ENCODE results near the gene FBXO8.
"Not testable (repeated sequence)": the region's sequence is repeated elsewhere in the genome, so short reads cannot be mapped to it uniquely, and the experiment has no call there.

Gene FBXO8

DNA sequence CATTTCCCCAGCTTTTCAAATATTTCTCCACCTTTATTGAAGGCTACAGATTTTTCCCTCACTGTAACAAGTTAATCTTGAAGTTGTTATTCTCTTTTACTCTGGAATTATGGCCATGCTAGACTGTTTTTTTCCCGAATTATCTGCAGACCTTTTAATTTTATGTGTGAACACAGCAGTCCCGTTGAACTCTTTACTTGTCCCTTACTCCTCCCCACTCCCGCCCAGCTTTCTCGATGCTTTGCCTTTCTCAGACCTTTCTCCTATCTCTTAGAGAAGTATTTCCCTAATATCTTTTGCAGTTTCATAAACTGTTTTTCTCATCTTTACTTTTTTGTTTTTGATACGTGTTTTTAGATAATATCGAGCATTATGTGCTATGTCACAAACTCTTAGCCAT is 1.0 kb upstream of the FBXO8 start:
- no peak for DNase-seq (ENCODE audit: low read depth in 2 of 2, low spot score in 1 of 2)

DNA sequence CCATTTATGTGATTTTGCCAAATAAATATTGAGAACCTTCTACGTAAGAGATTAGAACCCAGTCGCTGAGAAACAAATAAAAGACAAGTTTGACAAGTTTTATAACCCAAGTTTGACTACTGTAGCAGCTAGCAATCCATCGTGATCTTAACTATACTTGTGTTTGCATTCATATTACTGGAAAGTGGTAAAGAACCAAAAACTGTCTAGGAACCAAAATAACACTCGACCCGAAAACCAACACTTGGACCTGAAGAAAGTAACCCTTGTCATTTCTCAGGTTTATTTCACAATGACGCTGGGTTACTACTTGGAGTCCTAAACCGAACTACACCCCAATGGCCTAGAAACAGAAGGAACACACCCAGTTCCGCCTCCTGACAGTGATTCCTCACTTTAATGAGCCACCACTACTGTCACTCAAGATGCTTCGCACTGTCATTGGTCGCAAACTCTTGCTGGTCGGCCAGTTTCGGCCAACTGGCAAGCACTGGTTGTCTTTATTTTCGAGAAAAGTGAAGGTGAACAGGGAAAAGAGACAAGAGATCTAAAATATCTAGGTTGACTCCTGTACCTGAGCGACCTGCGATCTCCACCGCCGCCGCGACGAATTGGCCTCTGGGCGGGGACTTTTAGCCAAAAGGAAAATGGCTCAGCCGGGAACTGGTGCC is 496 bp downstream of the FBXO8 start:
- peak; percentile 45 to 49 for DNase-seq (ENCODE audit: low read depth in 2 of 2, low spot score in 1 of 2)

DNA sequence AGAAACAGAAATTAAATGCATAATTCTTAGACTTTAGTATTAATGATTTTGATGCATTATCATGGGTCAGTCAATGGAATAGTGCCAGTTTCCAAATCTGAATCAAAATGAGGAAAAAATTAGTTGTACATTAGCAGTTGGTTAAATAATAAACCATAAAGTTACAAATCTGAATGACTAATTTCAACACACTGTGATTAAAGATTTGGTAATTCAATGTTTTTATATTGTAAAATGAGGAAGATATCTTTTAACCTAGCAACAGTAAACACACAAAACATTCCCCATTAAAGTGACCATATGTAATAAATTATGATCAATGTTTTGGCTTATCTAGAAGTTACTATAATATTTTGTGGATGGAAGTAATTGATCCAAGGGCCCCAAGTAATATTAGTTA is 1.6 kb downstream of the FBXO8 start:
- no peak for DNase-seq (ENCODE audit: low read depth in 2 of 2, low spot score in 1 of 2)

DNA sequence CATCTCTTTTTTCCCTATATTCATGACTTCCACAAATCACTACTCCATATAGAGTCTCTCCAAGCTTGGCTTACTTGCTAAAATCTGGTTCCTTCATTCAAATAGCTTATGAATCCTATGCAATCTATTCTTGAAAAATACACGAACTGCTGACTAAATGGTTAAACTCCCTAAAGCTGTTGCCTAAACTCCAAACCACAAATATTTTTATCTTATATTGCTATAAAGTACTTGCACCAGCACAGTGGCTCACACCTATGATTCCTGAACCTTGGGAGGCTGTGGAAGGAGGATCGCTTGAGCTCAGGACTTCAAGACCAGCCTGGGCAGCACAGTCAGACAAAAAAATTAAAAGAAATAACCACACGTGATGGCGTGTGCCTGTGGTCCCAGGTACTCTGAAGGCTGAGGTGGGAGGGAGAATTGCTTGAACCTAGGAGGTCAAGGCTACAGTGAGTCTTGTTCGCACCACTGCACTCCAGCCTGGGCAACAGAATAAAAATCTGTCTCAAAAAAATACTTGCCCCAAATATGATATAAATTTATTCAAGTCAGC is 2.2 kb downstream of the FBXO8 start:
- DNase-seq (ENCODE audit: low read depth in 2 of 2, low spot score in 1 of 2): no peak

DNA sequence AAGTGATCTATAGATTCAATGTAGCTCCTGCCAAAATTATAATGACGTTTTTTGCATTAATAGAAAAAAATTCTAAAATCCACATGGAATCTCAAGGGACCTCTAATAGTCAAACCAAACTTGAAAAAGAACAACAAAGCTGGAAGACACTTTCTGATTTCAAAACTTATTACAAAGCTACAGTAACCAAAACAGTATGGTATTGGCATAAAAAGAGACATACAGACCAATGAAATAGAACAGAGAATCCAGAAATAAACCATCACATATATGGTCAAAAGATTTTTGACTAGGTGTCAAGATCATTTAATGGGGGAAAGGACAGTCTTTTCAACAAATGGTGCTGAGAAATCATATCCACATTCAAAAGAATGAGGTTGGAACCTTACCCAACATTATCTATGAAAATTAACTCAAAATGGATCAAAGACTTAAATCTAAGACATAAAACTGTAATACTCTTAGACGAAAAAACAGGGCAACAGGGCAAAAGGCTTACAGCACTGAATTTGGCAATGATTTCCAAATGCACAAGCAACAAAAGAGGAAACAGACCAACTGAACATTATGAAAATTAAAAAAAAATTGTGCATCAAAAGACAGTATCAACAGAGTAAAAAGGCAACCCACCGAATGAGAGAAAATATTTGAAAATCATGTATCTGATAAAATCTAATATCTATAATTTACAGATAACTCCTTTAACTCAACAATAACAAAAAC is 3.9 kb downstream of the FBXO8 start:
- no peak for DNase-seq (ENCODE audit: low read depth in 2 of 2, low spot score in 1 of 2)

DNA sequence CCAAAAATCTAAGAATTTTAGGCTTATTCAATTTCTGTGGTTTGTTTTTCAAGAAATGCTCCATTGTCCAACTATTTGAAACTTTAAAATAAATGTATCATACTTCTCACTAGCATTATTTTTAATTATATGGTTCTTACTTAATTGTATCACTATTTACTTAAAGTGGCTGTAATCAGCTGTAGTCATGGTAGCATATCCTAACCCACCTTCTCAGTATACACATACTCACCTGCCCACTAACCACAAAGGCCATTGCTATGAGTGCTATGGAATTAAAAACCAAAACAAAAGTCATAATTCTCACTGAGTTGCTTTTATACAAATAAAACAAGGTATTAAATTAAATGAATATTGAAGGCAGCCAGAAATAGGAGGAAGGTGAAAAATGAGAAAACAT is 5.0 kb downstream of the FBXO8 start:
- no peak for DNase-seq (ENCODE audit: low read depth in 2 of 2, low spot score in 1 of 2)

DNA sequence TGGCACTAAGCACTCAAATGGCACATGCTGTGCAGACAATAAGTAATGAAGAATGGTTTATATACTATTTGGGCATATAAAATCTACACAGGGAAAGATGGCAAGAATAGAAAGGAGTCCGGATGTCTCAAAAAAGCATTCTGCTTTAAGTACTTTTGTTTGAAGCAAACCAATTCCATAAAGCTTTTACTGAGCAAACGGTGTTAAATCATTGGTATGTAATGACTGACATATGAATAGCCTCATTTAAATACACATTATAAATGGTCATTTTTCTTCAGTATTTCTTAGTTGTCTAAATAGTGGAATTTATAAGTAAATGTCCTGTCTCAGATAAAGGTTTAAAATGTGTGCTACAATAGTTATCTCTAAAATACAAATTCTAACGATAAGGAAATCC is 6.0 kb downstream of the FBXO8 start:
- no peak for DNase-seq (ENCODE audit: low read depth in 2 of 2, low spot score in 1 of 2)

DNA sequence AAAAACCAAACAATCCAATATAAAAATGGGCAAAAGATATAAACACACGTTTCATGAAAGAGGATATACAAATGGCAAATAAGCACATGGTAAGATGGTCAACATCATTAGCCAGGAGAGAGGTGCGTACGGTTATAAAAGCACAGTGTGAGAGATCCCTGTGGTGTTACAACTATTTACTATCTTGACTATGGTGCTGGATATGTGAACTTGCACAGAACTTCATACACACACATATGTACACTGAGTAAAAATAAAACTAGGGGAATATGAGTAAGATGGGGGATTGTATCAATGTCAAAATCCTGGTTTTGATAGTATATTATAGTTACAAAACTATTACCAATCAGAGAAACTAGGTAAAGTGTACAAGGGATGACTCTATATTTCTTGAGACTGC is 8.4 kb downstream of the FBXO8 start:
- DNase-seq (ENCODE audit: low read depth in 2 of 2, low spot score in 1 of 2): no peak

DNA sequence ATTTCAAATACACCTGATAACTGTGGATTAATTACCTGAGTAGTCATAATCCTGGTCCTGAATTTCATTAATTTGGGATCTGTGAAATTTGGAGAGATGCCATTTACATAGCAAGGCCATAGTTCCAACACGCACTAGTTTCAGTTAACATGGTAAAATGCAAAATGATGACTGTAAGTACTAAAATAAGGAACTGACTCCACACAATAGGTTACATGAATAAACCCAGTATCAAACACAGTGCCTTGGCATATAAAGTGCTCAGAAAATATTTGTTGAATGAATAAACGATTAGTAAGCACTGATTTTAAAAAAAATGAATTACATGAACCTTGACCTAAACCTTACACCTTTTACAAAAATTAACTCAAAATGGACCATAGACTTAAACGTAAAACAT is 9.0 kb downstream of the FBXO8 start:
- DNase-seq (ENCODE audit: low read depth in 2 of 2, low spot score in 1 of 2): no peak

DNA sequence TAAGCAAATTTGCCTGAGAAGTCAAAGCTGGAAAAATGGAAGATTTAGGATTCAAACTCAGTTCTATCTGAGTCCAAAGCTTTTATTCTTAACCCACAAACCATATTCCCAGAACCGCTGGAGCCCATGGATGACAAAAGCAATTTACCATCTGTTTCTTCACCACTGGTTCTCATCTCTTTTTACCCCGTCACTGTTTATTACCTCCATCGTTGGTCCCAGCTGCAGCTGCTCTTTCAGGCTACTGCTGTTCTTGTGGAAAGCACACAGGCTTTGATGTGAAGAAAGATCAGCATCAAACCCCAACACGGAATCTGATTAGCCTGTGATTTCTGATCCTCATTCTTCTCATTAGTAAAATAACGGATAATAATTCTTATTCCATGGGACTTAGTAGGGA is 9.5 kb downstream of the FBXO8 start:
- no peak for DNase-seq (ENCODE audit: low read depth in 2 of 2, low spot score in 1 of 2)

DNA sequence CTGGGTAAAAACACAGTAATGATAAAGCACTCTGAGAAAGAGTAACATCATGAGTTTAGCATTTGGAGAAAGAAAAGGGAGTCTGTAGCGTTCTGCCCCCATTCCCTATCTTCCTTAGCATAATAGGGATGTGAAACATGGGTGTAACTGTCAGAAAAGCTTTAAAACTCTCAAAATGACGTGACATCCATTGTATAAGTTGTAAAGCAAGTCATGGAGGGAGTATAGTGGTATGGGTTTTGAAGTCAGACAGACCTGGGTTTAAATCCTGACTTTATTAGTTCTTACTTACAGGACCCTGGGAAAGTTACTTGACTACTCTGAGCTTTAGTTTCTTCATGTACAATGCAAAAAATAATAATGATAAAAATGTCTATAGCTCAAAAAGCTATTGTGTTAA is 17.1 kb downstream of the FBXO8 start:
- DNase-seq (ENCODE audit: low read depth in 2 of 2, low spot score in 1 of 2): no peak

DNA sequence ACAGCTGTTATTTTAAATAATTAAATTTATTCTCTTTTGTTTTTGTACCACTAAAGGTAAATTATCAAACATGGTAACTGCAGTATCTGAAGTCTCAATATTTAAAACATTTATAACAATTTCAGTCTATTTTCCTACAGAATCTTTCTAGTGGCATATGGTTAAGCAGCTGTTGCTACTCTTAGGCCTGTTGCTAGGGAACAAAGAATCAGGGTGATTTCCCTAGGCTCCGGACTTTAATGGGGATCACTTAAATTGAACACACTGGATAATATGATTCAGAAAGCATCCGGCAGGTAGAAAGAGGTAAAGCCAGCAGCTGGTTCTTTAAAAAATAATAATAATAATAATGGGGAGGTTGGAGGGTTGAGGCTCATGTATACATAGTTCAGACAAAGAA is 17.6 kb downstream of the FBXO8 start:
- DNase-seq (ENCODE audit: low read depth in 2 of 2, low spot score in 1 of 2): no peak

DNA sequence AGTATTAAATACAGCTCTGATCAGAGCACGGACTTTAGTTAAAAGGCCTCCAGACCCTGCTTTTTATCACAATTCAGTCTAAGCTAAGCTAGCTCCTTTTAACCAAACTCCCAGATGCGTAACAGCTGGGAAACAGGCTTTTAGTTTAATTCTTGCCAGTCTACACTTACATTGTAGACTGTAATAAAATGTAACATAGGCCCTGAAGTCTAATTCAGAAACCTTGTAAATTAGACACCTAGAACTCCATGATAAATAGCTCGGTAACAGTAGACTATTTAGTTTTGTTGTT is 20.1 kb downstream of the FBXO8 start:
- no peak for DNase-seq (ENCODE audit: low read depth in 2 of 2, low spot score in 1 of 2)

DNA sequence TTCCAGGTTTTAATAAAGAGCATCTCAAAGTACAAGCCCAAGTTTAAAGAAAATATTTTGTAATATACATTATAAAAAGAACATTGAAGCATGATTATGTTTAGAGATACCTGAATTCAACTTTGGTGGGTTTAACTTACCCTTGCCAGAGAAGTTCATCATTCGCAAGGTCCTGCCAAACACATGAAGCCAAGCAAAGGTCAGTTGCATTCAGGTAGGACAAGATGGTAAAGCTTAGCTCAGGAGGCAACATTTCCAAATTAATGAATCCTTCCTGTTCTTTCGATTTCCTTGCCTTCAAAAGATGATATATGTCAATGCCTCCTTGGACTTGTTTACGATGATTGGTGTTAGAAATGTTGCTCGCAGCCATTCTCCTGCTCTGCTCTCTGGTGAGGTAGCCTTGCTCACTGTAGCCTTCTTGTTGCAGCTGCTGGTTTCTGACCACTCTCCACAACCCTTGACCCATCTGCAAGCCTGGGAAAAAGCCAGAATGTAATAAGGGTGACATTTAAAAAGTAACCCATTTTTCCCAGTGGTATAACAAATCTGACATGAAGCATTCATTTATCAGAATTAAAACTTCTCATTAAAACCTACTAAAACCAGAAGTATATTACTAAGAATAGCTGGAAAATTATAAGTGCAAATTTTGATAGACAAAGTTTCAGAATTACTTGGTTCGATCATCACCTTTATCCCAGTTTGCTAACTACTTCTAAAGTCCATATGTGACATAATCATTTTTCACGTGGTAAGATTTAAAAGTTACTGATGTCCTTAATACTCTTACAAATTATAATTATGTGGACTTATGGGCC is 20.6 kb downstream of the FBXO8 start:
- no peak for DNase-seq (ENCODE audit: low read depth in 2 of 2, low spot score in 1 of 2)

DNA sequence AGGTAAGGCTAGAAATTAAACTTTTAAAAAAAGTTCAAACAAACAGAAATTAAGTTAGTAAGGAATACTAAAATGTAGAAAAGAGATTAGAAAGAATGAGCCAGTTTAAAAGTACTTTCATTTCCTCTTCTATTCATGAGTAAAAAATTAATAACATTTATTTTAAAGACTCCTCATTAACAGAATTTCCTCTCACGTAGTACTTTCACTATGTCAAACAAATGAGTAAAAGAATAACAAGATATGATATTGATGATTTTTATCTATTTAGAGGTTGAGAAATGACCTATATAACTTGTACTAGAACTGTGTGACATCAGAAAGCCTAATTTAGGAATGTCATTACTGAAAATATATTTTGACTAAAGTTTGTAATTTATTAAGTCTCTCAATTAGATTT is 22.0 kb downstream of the FBXO8 start:
- DNase-seq (ENCODE audit: low read depth in 2 of 2, low spot score in 1 of 2): not testable (repeated sequence)

DNA sequence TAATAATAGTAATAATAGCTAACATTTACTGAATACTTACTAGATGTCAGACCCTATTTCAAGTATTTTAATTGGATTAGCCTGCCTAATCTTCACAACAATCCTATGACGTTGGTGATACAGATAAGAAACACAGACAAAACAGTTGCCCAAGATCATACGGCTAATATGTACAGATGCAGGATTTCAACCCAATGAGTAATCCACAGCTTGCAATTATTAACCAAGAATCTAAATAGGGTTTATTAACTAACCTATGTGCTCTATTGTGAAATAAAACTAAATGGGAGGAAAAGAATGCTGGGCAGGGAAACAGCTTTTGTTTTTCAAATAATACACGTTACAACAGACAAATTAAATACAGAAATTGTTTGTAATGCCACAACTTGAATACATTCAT is 23.4 kb downstream of the FBXO8 start:
- DNase-seq (ENCODE audit: low read depth in 2 of 2, low spot score in 1 of 2): no peak

DNA sequence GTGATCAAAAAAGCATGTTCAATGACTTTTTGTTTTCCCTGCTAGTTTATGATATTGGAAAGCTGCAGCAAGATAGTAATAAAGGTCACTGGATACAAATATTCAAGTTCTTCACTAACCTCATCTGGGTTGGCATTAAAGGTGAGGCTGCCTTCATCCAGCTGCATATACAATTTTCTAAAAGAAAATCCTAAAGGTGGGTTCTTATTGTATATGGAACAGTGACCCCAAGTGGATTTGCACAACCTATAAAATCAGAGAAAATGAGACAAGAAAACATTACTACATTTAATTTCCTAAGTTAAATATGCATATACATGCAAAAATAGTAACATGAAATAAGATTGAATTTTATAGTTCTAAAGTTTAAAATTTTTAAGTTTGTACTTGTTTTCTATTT is 23.9 kb downstream of the FBXO8 start:
- no peak for DNase-seq (ENCODE audit: low read depth in 2 of 2, low spot score in 1 of 2)

DNA sequence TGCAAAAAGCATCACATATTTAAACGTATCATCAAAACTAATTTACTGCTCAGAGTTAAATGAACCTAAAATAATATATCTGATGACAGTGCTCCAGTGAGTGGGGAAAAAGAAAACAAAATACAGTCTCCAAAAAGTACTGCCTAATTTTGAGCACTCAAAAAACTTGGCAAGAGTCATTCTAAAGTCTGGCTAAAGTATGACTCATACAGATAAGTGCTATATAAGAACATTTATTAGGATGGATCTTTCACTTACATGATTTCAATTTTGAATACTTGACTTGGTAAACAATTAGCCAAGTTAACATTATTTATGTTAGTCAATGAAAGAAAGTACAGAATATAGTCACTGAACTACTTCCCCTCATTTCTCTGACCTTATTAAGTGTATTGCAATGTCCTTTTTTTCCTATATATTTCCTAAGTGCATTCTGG is 27.2 kb downstream of the FBXO8 start:
- no peak for DNase-seq (ENCODE audit: low read depth in 2 of 2, low spot score in 1 of 2)

DNA sequence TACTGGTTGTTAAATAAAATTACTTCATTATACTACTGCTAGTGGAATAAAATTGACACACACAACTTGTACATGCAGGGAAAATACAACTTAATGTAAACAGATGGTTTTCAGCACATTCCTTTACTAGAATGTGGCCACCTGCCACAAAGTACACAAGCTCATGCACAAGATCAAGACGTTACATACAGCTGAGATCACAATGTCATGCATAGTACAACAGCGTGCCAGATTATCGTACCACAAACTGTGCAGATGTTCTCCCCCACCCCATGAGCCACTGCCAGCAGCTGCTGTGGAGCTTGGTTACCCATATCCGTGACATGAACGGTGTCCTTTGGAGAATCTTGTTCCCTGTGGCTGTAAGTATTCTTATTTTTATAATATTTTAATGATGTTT is 27.7 kb downstream of the FBXO8 start:
- DNase-seq (ENCODE audit: low read depth in 2 of 2, low spot score in 1 of 2): no peak

DNA sequence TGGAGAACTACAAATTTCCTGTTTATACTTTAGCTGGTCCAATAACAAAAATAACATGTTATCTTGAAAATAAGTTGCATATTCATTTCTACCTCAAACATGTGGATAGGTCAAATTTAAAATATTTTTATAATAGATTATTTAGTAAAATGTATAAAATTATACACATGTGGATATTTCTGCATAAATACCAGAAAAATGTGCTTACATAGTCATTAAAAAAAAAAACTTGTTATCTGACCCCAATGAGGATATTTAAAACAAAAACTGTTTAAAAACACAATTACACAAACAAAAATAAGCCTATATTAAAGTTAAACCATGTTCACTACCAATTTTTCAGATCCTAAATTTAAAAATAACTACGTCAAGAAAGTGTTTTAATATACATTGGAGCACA is 28.1 kb downstream of the FBXO8 start:
- DNase-seq (ENCODE audit: low read depth in 2 of 2, low spot score in 1 of 2): no peak

DNA sequence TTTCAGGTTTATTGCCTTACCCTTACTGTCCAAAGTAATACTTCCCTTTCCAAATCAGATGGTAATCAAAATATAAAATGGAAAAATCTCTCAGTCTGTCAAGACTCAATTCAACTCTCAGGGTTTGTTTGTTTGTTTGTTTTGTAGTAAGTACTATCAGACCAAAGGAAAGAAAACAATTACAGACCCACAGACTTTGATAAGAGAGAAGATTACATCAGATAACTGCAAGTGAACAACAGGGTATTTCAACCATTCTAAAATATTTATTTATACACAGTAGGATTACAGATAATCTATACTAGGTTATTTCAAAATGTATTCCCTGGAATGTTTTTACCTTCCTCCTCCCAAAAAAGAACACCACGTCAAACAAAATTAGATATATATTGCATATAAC is 28.9 kb downstream of the FBXO8 start:
- no peak for DNase-seq (ENCODE audit: low read depth in 2 of 2, low spot score in 1 of 2)

DNA sequence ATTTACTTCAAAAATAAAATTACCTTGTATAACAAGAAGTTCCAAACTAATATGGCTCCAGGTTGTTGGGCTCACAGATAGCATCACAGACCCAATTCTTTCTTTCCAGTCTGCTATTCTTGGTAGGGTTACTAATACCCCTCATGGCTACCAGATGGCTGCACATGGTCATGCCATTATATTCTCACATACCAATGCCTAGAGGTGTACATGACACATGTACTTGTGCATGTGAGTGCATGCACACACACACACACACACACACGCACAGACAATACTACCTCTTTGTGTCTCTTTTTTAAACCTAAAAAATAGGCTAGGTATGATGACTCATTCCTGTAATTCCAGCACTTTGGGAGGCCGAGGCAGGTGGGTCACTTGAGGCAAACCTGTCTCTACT is 31.1 kb downstream of the FBXO8 start:
- no peak for DNase-seq (ENCODE audit: low read depth in 2 of 2, low spot score in 1 of 2)

Data from stimulated activated CD8-positive, alpha-beta memory T cell treated with anti-CD3 and anti-CD28 coated beads, Interleukin-4, amount 100 ng/mL, for 4 hours (primary cell).